Neural crest cell (in vitro differentiated cells): ENCODE measurements around the gene EP400. TPM values are rescaled to one million over a fixed set of nuclear protein-coding genes. Genes with fewer than 3 reads are reported as not detected.

Source experiments
- DNase-seq: peaks from one replicate; pipeline ENCODE4 v3.0.0; 2021; ENCODE audit warnings: low read depth, mixed read lengths, low spot score
- H3K27ac Mint-ChIP-seq: one replicate; pipeline ENCODE4 v1.8.0; 2021; ENCODE audit warnings: mild to moderate bottlenecking, mixed read lengths; ENCODE audit not compliant: unreplicated experiment
- H3K27me3 Mint-ChIP-seq: 2 replicates; pipeline ENCODE4 v1.8.0; 2021; ENCODE audit warnings: low read depth, mild to moderate bottlenecking, mixed read lengths
- H3K36me3 Mint-ChIP-seq: 2 replicates; pipeline ENCODE4 v1.8.0; 2021; ENCODE audit warnings: low read depth, mild to moderate bottlenecking, mixed read lengths
- H3K4me1 Mint-ChIP-seq: 2 replicates; pipeline ENCODE4 v1.8.0; 2021; ENCODE audit warnings: mixed read lengths
- H3K4me3 Mint-ChIP-seq: one replicate; pipeline ENCODE4 v1.8.0; 2021; ENCODE audit warnings: mild to moderate bottlenecking, mixed read lengths
- H3K9me3 Mint-ChIP-seq: 2 replicates; pipeline ENCODE4 v1.8.0; 2021; ENCODE audit warnings: mixed read lengths
- total RNA-seq: library from RNA; stranded (reverse); gene quantifications from 2 replicates; pipeline ENCODE4 v1.2.1, GENCODE V29; 2021
- TF ChIP-seq, protein P1 (sequence below): fragments of 200-600 bp; sonication (generic); conservative IDR thresholded peaks from 2 replicates; pipeline ENCODE4 v1.5.0; 2021; ENCODE audit warnings: antibody characterized with exemption, mild to moderate bottlenecking

EP400 gene
- total RNA-seq, 1 donor from 2014 or later, result 73.4 TPM

DNA sequence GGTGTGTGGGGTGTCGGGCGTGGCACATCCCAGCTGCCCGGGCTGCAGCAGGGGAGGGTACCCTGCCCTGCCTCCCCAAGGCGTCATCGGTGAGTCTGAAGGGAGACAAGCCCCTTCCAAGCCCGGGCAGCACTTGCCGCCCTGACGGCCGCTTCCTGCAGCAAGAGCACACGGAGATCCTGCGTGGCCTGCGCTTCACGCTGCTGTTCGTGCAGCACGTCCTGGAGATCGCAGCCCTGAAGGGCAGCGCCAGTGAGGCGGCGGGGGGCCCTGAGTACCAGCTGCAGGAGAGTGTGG is 30.7 kb upstream of the EP400 start:
- Mint-ChIP-seq H3K27me3 (no peaks in the 10 kb centered on the region), H3K27ac (no peak overlapping the region), H3K4me3 (no peak overlapping the region), H3K4me1 (no peaks in the 10 kb centered on the region), H3K36me3 (no peaks in the 10 kb centered on the region), H3K9me3 (no peaks in the 10 kb centered on the region)
- TF ChIP-seq, protein P1, sequence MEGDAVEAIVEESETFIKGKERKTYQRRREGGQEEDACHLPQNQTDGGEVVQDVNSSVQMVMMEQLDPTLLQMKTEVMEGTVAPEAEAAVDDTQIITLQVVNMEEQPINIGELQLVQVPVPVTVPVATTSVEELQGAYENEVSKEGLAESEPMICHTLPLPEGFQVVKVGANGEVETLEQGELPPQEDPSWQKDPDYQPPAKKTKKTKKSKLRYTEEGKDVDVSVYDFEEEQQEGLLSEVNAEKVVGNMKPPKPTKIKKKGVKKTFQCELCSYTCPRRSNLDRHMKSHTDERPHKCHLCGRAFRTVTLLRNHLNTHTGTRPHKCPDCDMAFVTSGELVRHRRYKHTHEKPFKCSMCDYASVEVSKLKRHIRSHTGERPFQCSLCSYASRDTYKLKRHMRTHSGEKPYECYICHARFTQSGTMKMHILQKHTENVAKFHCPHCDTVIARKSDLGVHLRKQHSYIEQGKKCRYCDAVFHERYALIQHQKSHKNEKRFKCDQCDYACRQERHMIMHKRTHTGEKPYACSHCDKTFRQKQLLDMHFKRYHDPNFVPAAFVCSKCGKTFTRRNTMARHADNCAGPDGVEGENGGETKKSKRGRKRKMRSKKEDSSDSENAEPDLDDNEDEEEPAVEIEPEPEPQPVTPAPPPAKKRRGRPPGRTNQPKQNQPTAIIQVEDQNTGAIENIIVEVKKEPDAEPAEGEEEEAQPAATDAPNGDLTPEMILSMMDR, result no peak
- no peak for DNase-seq

DNA sequence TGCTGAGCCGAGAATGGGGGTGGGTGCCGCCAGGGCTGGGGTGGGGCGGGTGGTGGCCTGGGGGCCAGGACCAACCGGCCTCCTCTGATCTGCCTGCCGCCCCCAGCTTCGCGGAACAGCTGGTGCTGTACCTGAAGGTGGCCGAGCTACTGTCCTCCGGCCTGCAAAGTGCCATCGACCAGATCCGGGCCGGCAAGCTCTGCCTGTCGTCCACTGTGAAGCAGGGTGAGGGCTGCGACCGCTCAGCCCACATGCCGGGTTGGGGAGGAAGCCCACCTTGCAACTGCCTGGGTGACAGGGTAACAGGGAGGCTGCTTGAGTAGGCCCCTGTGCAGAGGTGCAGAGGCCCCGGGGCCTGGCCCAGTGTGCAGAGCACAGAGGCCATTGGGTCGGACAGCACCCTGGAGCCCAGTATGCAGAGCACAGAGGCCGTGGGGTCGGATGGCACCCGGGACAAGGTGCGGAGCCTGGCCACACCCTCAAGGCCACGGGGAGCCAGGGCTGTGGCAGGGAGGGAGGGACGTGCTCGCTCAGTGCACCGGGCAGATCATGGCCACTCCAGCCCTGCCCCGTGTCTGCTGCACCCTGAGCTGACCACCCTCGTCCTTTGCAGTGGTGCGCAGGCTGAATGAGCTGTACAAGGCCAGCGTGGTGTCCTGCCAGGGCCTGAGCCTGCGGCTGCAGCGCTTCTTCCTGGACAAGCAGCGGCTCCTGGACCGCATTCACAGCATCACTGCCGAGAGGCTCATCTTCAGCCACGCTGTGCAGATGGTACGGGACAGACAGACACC is 30.2 kb upstream of the EP400 start:
- no peak overlapping the region for H3K4me3 Mint-ChIP-seq
- no peak for DNase-seq
- TF ChIP-seq, protein P1, result no peak
- H3K36me3 Mint-ChIP-seq, result no peaks in the 10 kb centered on the region
- H3K27me3 Mint-ChIP-seq, result no peaks in the 10 kb centered on the region
- no peaks in the 10 kb centered on the region for H3K9me3 Mint-ChIP-seq
- H3K27ac Mint-ChIP-seq, result no peak overlapping the region
- no peaks in the 10 kb centered on the region for H3K4me1 Mint-ChIP-seq

DNA sequence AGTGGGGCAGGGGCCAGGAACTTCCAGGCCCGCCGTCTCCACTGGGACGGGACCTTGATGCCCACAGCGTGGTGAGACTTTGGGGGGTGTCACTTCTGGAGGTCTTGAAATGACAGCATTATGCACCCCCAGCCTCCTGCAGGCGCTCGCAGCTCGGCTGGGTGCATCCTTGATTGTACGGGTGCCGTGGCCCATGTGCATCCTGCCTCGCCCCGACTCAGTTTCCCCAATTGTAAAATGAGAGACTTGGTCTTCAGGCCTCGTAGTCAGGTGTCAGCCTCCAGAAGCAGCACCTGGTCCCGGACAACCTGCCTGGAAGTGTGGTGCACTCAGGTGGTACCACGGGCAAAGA is 29.6 kb upstream of the EP400 start:
- no peaks in the 10 kb centered on the region for H3K9me3 Mint-ChIP-seq
- H3K4me3 Mint-ChIP-seq, result no peak overlapping the region
- no peak overlapping the region for H3K27ac Mint-ChIP-seq
- H3K4me1 Mint-ChIP-seq, result no peaks in the 10 kb centered on the region
- H3K36me3 Mint-ChIP-seq, result no peaks in the 10 kb centered on the region
- TF ChIP-seq, protein P1, result no peak
- no peak for DNase-seq
- no peaks in the 10 kb centered on the region for H3K27me3 Mint-ChIP-seq

DNA sequence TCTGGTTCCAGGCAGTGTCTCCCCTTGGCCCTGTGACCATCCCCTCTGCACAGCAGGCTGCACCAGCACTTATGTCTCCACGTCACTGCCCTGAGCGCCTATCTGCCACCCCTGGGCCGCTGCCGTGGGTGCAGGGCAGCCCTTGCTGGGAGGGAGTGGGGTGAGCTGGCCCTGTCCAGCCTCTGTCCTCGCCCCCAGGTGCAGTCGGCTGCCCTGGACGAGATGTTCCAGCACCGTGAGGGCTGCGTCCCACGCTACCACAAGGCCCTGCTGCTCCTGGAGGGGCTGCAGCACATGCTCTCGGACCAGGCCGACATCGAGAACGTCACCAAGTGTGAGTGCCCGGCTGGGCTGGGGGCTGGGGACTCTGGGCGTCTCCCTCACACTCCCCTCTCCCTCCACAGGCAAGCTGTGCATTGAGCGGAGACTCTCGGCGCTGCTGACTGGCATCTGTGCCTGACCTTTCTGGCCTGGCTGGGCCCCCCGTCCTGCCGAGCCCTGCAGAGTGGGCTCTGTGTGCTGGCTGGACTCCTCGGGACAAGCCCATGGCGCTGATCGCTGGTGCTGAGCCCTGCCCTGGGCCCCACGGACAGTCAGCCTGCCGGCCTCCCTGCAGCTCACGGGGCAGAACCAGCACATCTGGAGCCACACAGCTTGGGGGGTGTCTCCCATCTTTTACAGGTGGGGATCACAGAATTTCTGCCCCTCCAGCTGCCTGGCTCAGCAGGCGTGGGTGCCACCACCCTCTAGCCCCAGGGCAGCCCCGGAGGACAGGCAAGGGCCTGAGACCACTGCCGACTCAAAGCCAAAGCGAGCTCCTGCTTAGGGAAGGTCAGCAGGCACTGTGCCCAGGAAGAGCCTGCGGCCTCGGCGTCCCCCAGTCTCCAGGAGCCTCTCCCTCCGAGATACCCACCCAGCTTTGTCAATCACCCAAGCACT is 28.6 kb upstream of the EP400 start:
- TF ChIP-seq, protein P1, result no peak
- no peaks in the 10 kb centered on the region for H3K36me3 Mint-ChIP-seq
- no peaks in the 10 kb centered on the region for H3K9me3 Mint-ChIP-seq
- H3K27me3 Mint-ChIP-seq, result no peaks in the 10 kb centered on the region
- H3K27ac Mint-ChIP-seq, result no peak overlapping the region
- H3K4me1 Mint-ChIP-seq, result no peaks in the 10 kb centered on the region
- no peak for DNase-seq
- no peak overlapping the region for H3K4me3 Mint-ChIP-seq

DNA sequence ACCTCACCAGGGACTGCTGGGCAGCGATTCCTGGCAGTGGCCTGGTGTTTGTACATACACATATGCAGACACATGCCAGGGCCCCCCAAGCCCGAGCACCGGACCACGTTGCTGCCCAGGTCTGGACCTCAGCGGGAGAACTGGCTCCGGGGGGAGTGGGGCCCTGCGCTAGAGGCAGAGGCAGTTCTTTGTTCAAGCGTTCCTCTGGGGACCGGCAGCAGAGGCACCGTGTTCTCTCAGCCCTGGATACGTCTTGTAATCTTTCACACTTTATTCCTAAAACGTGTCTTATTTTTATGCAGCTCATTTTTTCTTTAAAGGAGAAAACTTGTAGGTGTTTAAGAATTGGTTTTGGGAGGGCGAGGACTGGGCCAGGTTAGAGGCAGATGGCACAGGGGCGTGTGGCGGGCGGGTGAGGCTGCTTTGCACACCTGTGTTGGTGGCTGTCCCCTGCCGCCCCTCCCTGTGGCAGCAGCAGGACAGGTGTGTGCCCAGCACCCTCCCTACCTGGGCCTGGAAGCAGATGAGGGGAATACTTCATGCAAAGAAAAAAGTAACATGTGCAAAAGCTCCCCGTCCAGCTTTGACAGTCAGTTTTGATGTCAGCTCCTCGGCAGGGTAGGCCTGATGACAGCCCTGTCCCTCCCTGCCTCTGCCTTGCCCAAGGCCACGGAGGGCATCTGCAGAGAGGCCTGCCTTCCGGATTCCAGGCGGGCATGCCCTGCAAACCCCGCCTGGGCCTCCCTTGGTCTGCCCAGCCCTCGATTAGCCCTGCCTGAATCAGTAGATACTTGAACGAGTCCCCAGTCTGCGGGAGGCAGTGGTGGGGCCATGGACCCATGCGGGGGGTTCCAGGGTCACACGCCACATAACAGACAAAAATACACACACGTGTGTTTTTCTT is 27.6 kb upstream of the EP400 start:
- Mint-ChIP-seq H3K36me3 (no peaks in the 10 kb centered on the region), H3K9me3 (no peaks in the 10 kb centered on the region), H3K27me3 (no peaks in the 10 kb centered on the region), H3K4me1 (no peaks in the 10 kb centered on the region), H3K27ac (no peak overlapping the region), H3K4me3 (peak overlapping the region; percentile 49)
- no peak for DNase-seq
- TF ChIP-seq, protein P1, result no peak
